Limb (tissue), 2 donors: Measurements from ENCODE around the gene FANCC.

ENCODE experiments used
- DNase-seq, 2 donors: peaks; one replicate each; pipeline ENCODE4 v3.0.0-alpha.2; 2016; ENCODE audit errors: extremely low spot score in 2 of 2

Gene FANCC

DNA sequence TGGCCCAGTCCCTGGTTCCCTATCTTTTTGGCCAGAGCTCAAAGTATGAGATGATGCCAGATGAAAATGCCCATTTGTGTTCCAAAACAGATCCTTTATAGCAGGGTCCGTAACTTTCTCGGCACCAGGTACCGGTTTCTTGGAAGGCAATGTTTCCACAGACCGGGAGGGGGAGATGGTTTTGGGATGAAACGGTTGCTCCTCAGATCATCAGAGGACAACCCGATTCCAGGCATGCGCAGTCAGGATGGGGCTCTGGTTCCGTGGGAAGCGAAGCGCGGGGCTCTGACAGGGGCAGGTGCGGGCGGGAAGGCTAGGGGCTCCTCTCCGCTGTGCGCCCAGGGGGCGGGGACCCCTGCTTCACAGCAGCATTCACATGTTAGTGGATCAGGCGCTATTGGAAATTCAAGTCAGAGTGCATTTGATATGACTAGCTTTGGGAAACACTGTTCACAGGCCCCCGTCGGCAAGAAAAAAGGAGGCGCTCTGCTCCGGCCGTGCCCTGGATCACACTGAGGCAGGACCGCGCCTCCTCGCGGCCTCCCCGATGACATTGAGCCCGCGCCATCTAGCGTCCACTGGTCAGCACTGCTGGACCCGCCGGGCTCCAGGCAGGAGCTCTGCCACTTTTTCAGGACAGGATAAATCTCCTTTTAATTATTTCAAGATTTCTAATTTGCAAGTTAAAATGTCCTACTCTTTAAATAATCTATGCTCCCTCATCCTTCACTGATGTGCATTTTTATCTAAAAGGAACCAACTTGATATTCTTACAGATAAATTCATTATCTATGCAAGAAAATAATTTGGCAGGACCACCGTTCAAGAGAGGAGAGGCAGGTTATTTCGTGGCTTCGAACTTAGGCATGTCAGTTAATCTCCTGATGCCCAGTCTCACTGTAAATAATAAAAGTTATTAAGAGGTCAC is 190.0 kb downstream of the FANCC start:
- DNase-seq: peak; percentile 84 to 90

DNA sequence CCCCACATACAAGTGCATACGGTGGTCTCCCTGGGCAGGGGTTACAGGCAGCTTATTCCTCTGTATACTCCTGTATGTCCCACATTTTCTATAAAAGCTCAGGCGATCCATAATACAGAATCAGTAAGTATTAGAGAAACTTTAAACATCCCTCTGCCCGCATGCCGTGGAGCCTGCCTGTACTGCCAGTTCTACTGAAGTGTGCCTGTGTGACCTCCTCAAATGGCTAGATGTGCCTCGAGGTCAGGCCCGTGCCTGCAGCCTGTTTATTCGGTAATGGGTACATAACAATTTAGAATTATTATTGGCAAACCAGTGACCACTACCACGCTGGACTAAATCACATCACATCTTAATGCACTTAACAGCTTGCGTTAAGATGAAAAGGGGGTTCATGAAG is 190.8 kb downstream of the FANCC start:
- no peak for DNase-seq

DNA sequence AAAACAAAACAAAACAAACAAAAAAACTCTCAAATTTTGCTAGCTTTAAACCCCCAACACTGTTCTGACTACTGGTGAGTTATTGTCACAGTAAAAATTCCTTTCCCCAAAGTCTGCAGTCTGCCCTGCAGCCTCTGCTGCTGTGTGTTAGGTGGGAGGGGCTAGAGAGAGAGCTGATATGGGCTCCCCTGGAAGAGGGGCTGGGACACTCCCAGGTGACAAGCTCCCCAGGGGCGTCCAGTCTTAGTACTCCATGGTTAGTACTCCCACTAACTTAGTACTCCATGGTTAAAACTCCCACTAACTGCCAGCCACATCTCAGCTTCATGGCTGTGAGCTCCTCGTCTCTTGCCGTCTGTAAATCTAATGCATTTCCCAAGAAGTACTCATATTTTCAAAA is 191.9 kb downstream of the FANCC start:
- DNase-seq: no peak

- no peak for DNase-seq
Measured at GRCh38 chr9:95124582-95125367, 192.7 kb downstream of the FANCC start.

GRCh38 chr9:95120781-95121370 is 196.6 kb downstream of the FANCC start:
- DNase-seq: no peak

- DNase-seq: no peak
Measured at GRCh38 chr9:95118596-95118995, 198.9 kb downstream of the FANCC start.

GRCh38 chr9:95116808-95117204 is 200.7 kb downstream of the FANCC start:
- no peak for DNase-seq

- no peak for DNase-seq
Measured at GRCh38 chr9:95116002-95116807, 201.3 kb downstream of the FANCC start.

DNA sequence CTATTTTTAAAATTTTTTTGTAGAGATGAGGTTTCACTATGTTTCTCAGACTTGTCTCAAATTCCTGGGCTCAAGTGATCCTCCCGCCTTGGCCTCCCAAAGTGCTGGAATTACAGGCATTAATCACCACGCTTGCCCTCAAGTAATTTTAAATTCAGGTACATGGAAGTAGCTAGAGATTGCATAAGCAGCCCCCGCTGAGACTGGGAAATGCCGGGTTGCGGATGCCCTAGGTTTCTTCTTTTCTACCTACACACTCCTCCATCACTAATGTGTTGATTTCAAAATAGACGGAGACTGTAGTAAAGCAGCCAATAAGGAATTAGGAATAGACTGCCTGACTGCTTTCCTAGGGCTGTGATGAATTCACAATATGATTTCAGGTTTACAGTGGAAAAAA is 202.4 kb downstream of the FANCC start:
- no peak for DNase-seq

DNA sequence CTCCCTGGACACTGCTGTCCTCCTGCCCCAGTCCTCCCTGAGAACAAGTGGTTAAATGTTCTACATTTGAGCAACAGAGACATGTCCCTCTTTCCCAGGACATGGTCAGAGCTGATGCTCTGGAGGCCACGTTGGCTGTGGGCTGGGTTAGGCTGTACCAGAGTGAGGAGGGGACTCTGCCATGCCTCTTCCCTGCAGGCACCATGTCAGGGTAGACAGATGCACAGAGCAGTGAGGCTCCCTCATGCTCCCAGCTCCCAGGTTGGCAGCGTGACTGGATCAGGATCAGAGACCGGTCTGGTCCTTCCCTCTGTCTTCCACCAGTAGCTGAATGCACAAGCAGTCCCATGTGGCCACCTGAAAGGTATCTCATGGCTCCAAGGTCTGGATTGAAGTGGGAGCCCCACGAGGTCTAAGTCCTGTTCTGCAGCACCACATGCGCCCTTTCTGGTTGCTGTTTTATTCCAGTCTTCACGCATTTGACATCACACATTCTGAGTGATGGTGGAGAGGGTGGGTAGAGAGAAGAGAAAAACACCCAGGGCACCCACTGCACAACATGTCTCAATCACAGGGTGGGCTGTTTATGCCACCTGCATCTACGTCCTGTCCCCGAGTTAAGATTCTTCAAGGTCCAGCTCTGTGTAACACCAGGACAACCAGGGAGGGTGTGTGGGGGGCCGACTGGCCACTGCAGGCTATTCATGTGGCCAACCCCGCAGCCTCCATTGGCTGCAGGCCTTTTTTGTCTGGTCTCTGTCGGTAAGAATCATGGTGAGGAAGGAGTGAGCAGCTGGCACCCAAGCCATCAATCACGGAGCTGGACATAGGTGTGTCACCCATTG is 204.9 kb downstream of the FANCC start:
- DNase-seq: no peak

- DNase-seq: no peak
Measured at GRCh38 chr9:95111716-95112115, 205.8 kb downstream of the FANCC start.

DNA sequence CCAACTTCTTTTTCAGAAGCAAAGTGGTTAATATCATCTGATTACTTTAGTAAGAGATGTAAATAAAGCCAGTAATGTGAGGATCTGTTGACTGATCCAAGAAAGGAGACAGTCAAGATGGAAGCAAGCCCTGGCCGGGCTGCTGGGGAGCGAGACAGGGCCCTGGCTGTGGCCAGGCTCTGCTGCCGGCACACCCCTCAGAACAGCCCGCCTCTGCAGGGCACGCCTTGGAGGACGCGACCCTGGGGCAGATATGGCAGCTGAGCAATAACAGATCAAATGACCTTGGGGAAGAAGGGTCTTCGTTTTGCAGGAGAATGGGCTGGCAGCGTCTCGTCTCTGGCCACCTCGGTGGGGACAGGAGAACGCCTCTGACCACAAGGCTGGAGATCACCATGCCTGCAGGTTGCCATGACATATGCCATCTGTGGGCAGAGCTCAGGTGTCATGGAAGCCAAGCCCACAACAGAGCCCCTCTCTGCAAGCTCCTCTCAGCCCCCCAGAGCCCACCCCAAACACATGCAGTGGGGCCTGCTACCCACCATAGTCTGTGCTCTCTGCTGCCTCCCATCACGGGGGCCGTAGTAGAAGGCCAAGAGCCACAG is 206.5 kb downstream of the FANCC start:
- no peak for DNase-seq

- DNase-seq: no peak
Measured at GRCh38 chr9:95109456-95109855, 208.1 kb downstream of the FANCC start.

- no peak for DNase-seq
Measured at GRCh38 chr9:95108777-95109176, 208.7 kb downstream of the FANCC start.

GRCh38 chr9:95107976-95108375 is 209.5 kb downstream of the FANCC start:
- DNase-seq: no peak

DNA sequence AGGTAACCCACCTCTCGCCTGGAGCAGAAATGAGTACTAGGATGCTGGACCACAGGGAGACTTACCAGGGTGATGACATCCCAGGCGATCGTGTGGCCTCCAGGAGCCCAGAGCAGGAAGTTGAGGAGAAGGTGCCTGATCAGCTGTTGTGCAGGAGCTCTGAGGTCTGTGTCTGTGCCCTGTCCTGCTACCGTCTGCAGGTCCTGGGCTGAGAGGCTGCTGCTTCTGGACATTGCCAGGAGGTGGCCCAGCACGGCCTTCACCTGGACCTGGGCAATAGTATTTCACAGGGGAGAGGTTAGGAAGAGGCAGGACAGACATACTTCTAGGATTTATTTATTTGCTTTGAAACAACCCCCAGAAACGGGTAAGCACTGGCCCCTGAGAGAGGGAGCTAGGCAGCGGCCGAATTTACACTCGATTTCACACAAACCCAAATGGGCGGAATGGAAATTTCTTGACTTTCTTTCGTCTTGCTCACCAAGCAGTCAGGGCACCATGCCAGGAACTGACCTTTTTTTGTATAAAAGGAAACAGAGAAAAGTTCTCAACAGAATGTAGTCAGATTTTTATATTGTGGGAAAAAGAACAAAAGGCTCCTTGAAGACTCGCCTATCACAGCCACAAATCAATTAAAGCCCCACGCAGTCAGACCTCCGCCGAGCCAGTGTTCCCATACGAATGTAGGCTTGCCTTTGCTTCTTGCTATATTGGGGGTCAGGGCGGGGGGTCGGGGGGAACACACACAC is 210.3 kb downstream of the FANCC start:
- DNase-seq: no peak

- no peak for DNase-seq
Measured at GRCh38 chr9:95105519-95106287, 211.8 kb downstream of the FANCC start.

- DNase-seq: no peak
Measured at GRCh38 chr9:95104980-95105379, 212.5 kb downstream of the FANCC start.

DNA sequence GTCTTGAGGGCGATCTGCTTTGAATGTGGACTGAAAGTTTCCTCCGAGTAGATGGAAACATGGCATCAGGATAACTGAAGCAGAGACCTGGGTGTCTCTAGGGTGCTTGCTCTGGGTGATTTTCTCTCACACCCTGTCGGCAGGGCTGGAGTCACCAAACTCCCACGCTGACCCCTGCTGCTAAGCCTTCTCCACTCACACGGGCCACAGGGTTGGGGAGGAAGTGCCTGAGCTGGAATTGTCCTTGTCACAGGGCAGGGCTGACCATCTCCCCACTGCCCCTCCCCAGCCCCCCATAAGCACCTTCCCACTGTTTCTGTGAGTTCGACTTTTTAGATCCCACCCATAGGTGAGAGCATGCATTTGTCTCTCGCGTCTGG is 212.9 kb downstream of the FANCC start:
- DNase-seq: no peak
